Spleen (tissue), 11 donors: Measurements from ENCODE around the gene DPM2. TPM values are rescaled to one million over a fixed set of nuclear protein-coding genes. Genes with fewer than 3 reads are reported as not detected.
A peak's percentile ranks its signal among the peaks of the same experiment; 100 is the strongest.

ENCODE experiments used
- DNase-seq: peaks from one replicate; pipeline ENCODE4 v3.0.0-alpha.2; 2020
- H3K27ac ChIP-seq, 8 donors: fragments of 200-600 bp; sonication (generic) in 7 of 8; 1 replicate in 4 of 8; 2 replicates in 4 of 8; pipeline versions ENCODE4 v1.5.0 to v1.8.0; 2016 to 2021; ENCODE audit warnings: inconsistent platforms in 4 of 8, mild to moderate bottlenecking in 4 of 8, moderate library complexity in 1 of 8
- H3K27me3 ChIP-seq, 7 donors: fragments of 200-600 bp; sonication (generic) in 6 of 7; replicated peaks in 1 of 7; 1 replicate in 4 of 7; 2 replicates in 3 of 7; pipeline versions ENCODE4 v1.5.0 to v1.8.0; 2016 to 2021; ENCODE audit warnings: inconsistent platforms in 3 of 7, mild to moderate bottlenecking in 1 of 7
- H3K36me3 ChIP-seq, 6 donors: fragments of 200-600 bp; sonication (generic) in 5 of 6; 1 replicate in 4 of 6; 2 replicates in 2 of 6; pipeline versions ENCODE4 v1.5.0 to v1.8.0; 2016 to 2021; ENCODE audit warnings: inconsistent platforms in 2 of 6
- H3K4me1 ChIP-seq, 6 donors: fragments of 200-600 bp; sonication (generic) in 5 of 6; 1 replicate in 3 of 6; 2 replicates in 3 of 6; pipeline versions ENCODE4 v1.5.0 to v1.8.0; 2016 to 2021; ENCODE audit warnings: inconsistent platforms in 3 of 6
- H3K4me3 ChIP-seq, 8 donors: fragments of 200-600 bp; sonication (generic) in 7 of 8; 1 replicate in 4 of 8; 2 replicates in 4 of 8; pipeline versions ENCODE4 v1.5.0 to v1.8.0; 2016 to 2021; ENCODE audit warnings: inconsistent platforms in 4 of 8, mild to moderate bottlenecking in 4 of 8, moderate library complexity in 2 of 8
- H3K9me3 ChIP-seq, 8 donors: fragments of 200-600 bp; sonication (generic) in 7 of 8; 1 replicate in 4 of 8; 2 replicates in 4 of 8; pipeline versions ENCODE4 v1.5.0 to v1.8.0; 2016 to 2021; ENCODE audit warnings: inconsistent platforms in 4 of 8
- CTCF ChIP-seq, 11 experiments: fragments of 200-600 bp in 7 of 11; fragments of 450-650 bp in 4 of 11; sonication (generic) in 4 of 11; IDR thresholded peaks in 8 of 11; conservative IDR thresholded peaks in 3 of 11; 1 replicate in 7 of 11; 2 replicates in 4 of 11; pipeline versions ENCODE4 v1.4.0 to v1.8.0; 2016 to 2021; ENCODE audit warnings: antibody characterized with exemption in 11 of 11, inconsistent platforms in 4 of 11, mild to moderate bottlenecking in 1 of 11
- POLR2A ChIP-seq, 3 donors: fragments of 450-650 bp; IDR thresholded peaks; one replicate each; pipeline ENCODE4 v1.5.1; 2017; ENCODE audit warnings: antibody characterized with exemption in 3 of 3, mild to moderate bottlenecking in 1 of 3
- POLR2AphosphoS5 ChIP-seq, 3 donors: sonication (generic); formaldehyde crosslinking; IDR thresholded peaks; one replicate each; pipeline ENCODE4 v1.5.1; 2017; ENCODE audit warnings: antibody characterized with exemption in 3 of 3
- WGBS, 5 donors: extraction: QIAGEN DNeasy Blood & Tissue Kit in 3 of 5; methylation state at CpG; one replicate each; pipeline versions ENCODE4 v1.1.5 to v1.1.7; 2013 to 2018; 5-methylcytosine and 5-hydroxymethylcytosine counted together
- intact Hi-C: fragments of 100-400 bp; cut with DNase I; formaldehyde crosslinking; loops from one replicate; pipeline ENCODE4 v1.15.0; 2023; ENCODE audit warnings: low total_unique reads
- polyA plus RNA-seq, 3 donors: library from polyadenylated mRNA; stranded (reverse); fragments of 200-250 nt; gene quantifications; one replicate each; pipeline ENCODE4 v1.2.1, GENCODE V29; 2013
- total RNA-seq, 7 donors: library from RNA; depleted of rRNA in 3 of 7; stranded (reverse); fragments of >200 nt in 3 of 7; fragmentation: NEBNext Ultra II Directional in 4 of 7; extraction: Animal tissue kit (Norgen Biotek cat#: 25700) in 4 of 7; gene quantifications; one replicate each; pipeline versions ENCODE4 v1.1.0 to v1.2.1, GENCODE V29; 2016 to 2021
- donor health status: healthy with polysubstance abuse.
- donor health status: DM: no; HTN: no; CAD: no; lungs with moderate emphysema.
- donor health status: DM: no; HTN: no; CAD: no.
- donor health status: Bipolar disorder and iron deficiency.
- donor health status: healthy.
- donor health status: DM: no; HTN: no; CAD: no.
- donor health status: DM: yes; HTN: yes; CAD: no.

DPM2 gene
- total and polyA plus RNA-seq, 10 donors: 19.5 to 33.8 (median 25.4) TPM

DNA sequence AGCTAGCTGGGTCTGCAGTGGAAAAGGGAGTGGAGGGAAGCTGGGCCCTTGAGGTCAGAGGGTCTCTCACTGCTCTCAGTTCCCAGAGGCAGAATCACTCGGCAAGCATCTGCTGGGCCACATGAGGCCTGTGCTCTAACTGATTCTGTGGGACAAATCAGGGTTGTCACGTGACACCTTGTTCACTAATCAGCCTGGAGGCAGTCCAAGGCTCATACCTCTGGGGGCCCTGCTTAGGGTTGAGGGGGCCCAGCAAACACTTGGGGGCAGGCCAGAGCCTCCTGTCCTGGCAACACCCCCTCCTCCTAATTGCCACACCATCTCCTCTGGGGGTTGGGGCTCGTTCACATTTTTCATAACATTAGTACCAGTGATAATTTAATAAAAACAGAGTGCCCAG is 9.1 kb upstream of the DPM2 start:
- Histone ChIP-seq H3K36me3 (peaks cover 0 to 96% (median 46%) of the 10 kb centered on the region in 6 donors), H3K27ac (peak overlapping the region in 1 of 8 donors; percentile 30), H3K4me1 (peaks cover 7 to 76% (median 31%) of the 10 kb centered on the region in 6 donors), H3K9me3 (no peaks in the 10 kb centered on the region), H3K4me3 (no peak overlapping the region), H3K27me3 (no peaks in the 10 kb centered on the region)
- intact Hi-C loops: no loop called here
- DNase-seq: no peak
- TF ChIP-seq CTCF (IDR thresholded peaks at IDR 0.05 in 8 of 11, conservative IDR thresholded peaks at IDR 0.05 in 3 of 11) (no peak), POLR2A (IDR thresholded peaks at IDR 0.05) (no peak), POLR2AphosphoS5 (IDR thresholded peaks at IDR 0.05) (no peak)
- 50 to 86% (median 78%) methylated on average over 3 of the region's 3 CpGs for WGBS, 5 donors

DNA sequence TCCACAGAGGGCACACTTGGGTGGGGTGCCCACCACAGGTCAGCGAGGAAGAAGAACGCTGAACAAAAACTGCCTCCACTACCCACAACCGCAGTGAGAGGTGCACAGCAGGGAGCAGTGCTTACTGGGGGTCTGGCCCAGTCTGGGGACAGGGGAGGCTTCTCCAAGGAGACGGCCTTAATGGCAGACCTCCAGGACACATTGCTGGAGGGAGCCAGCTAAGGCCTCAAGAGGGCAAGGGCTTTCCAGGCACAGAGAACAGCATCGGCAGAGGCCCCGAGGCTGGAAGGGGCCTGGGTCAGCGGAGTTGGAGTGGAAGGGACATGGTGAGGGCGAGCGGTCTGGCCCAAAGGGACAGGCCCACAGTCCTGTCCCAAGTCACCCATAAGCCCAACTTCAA is 8.3 kb upstream of the DPM2 start:
- Histone ChIP-seq H3K27ac (no peak overlapping the region), H3K36me3 (peaks cover 0 to 98% (median 48%) of the 10 kb centered on the region in 6 donors), H3K4me1 (peaks cover 7 to 76% (median 30%) of the 10 kb centered on the region in 6 donors), H3K4me3 (no peak overlapping the region), H3K27me3 (no peaks in the 10 kb centered on the region), H3K9me3 (no peaks in the 10 kb centered on the region)
- TF ChIP-seq POLR2A (IDR thresholded peaks at IDR 0.05) (no peak), POLR2AphosphoS5 (IDR thresholded peaks at IDR 0.05) (peak in 1 of 3 donors; percentile 14), CTCF (IDR thresholded peaks at IDR 0.05 in 8 of 11, conservative IDR thresholded peaks at IDR 0.05 in 3 of 11) (no peak)
- intact Hi-C loops: no loop called here
- WGBS, 5 donors: 86 to 92% (median 91%) methylated on average over 8 to 9 of the region's 9 CpGs
- no peak for DNase-seq

- peak in 1 of 3 donors; percentile 42 for TF ChIP-seq POLR2AphosphoS5 (IDR thresholded peaks at IDR 0.05)
- TF ChIP-seq CTCF (IDR thresholded peaks at IDR 0.05 in 8 of 11, conservative IDR thresholded peaks at IDR 0.05 in 3 of 11): no peak
- TF ChIP-seq POLR2A (IDR thresholded peaks at IDR 0.05): no peak
- H3K36me3 ChIP-seq: peaks cover 0 to 95% (median 48%) of the 10 kb centered on the region in 6 donors
- H3K27ac ChIP-seq: no peak overlapping the region
- intact Hi-C loops: no loop called here
- WGBS, 5 donors: 82 to 96% (median 94%) methylated on average over 14 to 24 of the region's 24 CpGs
- DNase-seq: no peak
- no peaks in the 10 kb centered on the region for H3K27me3 ChIP-seq
- H3K4me1 ChIP-seq: peaks cover 7 to 71% (median 27%) of the 10 kb centered on the region in 6 donors
- H3K4me3 ChIP-seq: no peak overlapping the region
- no peaks in the 10 kb centered on the region for H3K9me3 ChIP-seq
Measured at GRCh38 chr9:127945338-127945737, 7.7 kb upstream of the DPM2 start.

DNA sequence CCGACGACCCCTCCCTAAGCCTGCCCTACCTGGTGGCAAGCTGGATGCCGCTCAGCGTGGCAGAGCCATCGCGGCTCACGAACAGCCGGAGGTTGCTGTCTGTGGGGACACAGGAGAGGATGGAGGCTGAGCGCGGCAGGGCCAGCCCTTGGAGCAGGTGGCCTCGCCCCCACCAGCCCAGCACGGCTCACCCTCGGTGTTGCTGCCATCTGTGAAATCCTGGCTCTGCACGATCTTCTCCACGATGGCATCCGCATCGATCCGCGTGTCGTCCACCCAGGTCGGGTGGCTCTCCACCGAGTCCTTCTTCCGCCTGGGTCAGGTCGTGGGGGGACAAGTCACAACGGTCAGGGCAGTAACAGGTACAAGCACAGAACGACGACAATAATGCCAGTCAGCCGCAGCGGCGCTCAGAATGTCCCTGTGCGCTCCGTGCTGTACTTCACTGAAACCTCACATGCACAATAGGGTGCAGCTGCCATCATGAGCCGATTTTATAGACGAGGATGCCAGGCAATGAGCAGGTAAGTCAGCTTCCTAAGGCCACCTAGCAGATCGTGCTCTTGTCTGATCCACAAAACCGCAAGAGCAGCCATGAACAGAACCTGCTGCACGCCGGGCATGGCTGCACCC is 7.0 kb upstream of the DPM2 start:
- no peak for DNase-seq
- Histone ChIP-seq H3K9me3 (no peaks in the 10 kb centered on the region), H3K36me3 (peaks cover 0 to 95% (median 48%) of the 10 kb centered on the region in 6 donors), H3K4me1 (peaks cover 7 to 65% (median 25%) of the 10 kb centered on the region in 6 donors), H3K4me3 (no peak overlapping the region), H3K27ac (peak overlapping the region in 1 of 8 donors; percentile 29), H3K27me3 (no peaks in the 10 kb centered on the region)
- TF ChIP-seq POLR2AphosphoS5 (IDR thresholded peaks at IDR 0.05) (peak in 2 of 3 donors; percentile 18 to 54), CTCF (IDR thresholded peaks at IDR 0.05 in 8 of 11, conservative IDR thresholded peaks at IDR 0.05 in 3 of 11) (no peak), POLR2A (IDR thresholded peaks at IDR 0.05) (no peak)
- intact Hi-C loops: no loop called here
- WGBS, 5 donors: 91 to 96% (median 94%) methylated on average over 25 to 38 of the region's 38 CpGs
